ENCODE measurements around the gene TNNI3. TPM values are rescaled to one million over a fixed set of nuclear protein-coding genes. Genes with fewer than 3 reads are reported as not detected.
"Not testable (repeated sequence)": the region's sequence is repeated elsewhere in the genome, so short reads cannot be mapped to it uniquely, and the experiment has no call there.

Gene TNNI3
- total and polyA plus RNA-seq, 9 of the 15 experiments (the other 6 are each of a cell fraction or from before 2014, with no cell fraction given): 4.7 to 158 (median 42.0) TPM

DNA sequence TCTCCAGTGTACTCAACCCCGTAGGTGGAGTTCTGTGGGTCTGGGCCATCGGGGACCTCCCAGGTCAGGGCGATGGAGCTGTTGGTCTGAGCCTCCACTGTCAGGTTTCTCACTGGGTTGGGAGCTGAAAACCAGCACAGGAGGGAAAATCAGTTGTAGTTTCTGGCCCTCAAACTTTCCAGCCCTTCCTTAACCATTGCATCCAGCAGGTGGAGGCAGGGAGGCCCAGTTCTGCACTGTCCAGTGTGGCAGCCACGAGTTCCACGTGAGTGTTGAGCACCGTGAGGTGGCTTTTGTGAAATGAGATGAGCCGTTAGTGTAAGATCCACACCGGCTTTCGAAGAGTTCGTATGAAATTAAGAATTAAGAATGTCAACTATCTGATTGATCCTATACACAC is 44.7 kb upstream of the TNNI3 start:
- in situ Hi-C loops (cut with MboI); ATAC-seq; intact Hi-C loops (cut with micrococcal nuclease); H3K9me3 ChIP-seq (replicated peaks; ENCODE audit: control insufficient read depth, insufficient read depth, low read depth, low read length); DNase-seq (ENCODE audit: extremely low read depth in 1 of 4, low spot score in 3 of 4); BruUV-seq (replicated peaks); FAIRE-seq; H2AFZ ChIP-seq (ENCODE audit: low read depth, low read length); H3K4me2 ChIP-seq (ENCODE audit: insufficient read depth, low read length); H3K27me3 ChIP-seq (ENCODE audit: control insufficient read depth in 2 of 2, insufficient read depth in 2 of 2, low read length in 2 of 2); H4K20me1 ChIP-seq (replicated peaks; ENCODE audit: control insufficient read depth, insufficient read depth, low read length); H3K4me3 ChIP-seq; H3K4me1 ChIP-seq (replicated peaks in 1 of 2; ENCODE audit: control insufficient read depth in 2 of 2, insufficient read depth in 2 of 2, low read length in 2 of 2); H3K9me1 ChIP-seq (ENCODE audit: control insufficient read depth, insufficient read depth, low read length); H3K27ac ChIP-seq (ENCODE audit: extremely low read depth, low read depth, low read length); H3K9ac ChIP-seq (ENCODE audit: insufficient read depth in 1 of 2, low read depth in 2 of 2, low read length in 2 of 2); CTCF ChIA-PET (ENCODE audit: low intra/inter-chr PET ratio): not testable (repeated sequence)
- 89% methylated on average over 10 of the region's 10 CpGs for WGBS (ENCODE audit: insufficient coverage, low coverage, missing lambda C conversion rate)
- Histone ChIP-seq H3K79me2 (ENCODE audit: control insufficient read depth, insufficient read depth, low read length) (peaks cover 19% of the 10 kb centered on the region), H3K36me3 (ENCODE audit: control insufficient read depth, insufficient read depth, low read length) (peaks cover 73% of the 10 kb centered on the region; the same call in 2 of the 3 replicates)
- TF ChIP-seq RAD21 (CRISPR knock-in tag; conservative IDR thresholded peaks at IDR 0.05 in 1 of 2, IDR thresholded peaks at IDR 0.05 in 1 of 2): peak in 1 of 2 experiments; percentile 18; a peak in 1 of 4 replicates
- TF ChIP-seq, protein P1, sequence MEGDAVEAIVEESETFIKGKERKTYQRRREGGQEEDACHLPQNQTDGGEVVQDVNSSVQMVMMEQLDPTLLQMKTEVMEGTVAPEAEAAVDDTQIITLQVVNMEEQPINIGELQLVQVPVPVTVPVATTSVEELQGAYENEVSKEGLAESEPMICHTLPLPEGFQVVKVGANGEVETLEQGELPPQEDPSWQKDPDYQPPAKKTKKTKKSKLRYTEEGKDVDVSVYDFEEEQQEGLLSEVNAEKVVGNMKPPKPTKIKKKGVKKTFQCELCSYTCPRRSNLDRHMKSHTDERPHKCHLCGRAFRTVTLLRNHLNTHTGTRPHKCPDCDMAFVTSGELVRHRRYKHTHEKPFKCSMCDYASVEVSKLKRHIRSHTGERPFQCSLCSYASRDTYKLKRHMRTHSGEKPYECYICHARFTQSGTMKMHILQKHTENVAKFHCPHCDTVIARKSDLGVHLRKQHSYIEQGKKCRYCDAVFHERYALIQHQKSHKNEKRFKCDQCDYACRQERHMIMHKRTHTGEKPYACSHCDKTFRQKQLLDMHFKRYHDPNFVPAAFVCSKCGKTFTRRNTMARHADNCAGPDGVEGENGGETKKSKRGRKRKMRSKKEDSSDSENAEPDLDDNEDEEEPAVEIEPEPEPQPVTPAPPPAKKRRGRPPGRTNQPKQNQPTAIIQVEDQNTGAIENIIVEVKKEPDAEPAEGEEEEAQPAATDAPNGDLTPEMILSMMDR (IDR thresholded peaks at IDR 0.05 in 2 of 3, conservative IDR thresholded peaks at IDR 0.05 in 1 of 3; ENCODE audit: insufficient read depth in 2 of 3, low read depth in 1 of 3, low read length in 3 of 3): peak in 2 of 3 experiments; percentile 24 to 32; a peak in 2 of 6 replicates
- TF ChIP-seq, protein P2, sequence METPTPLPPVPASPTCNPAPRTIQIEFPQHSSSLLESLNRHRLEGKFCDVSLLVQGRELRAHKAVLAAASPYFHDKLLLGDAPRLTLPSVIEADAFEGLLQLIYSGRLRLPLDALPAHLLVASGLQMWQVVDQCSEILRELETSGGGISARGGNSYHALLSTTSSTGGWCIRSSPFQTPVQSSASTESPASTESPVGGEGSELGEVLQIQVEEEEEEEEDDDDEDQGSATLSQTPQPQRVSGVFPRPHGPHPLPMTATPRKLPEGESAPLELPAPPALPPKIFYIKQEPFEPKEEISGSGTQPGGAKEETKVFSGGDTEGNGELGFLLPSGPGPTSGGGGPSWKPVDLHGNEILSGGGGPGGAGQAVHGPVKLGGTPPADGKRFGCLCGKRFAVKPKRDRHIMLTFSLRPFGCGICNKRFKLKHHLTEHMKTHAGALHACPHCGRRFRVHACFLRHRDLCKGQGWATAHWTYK (CRISPR knock-in tag; IDR thresholded peaks at IDR 0.05): peak; percentile 87
- POLR2A ChIA-PET: interaction anchor here (0.5 kb wide), 1 partner anchor 89 kb away, joined by 3 read pairs; no protein-coding TSS in a partner anchor
